Skeletal muscle cell (primary cell): ENCODE data around the gene VAV2.

Experiments
- DNase-seq: peaks from one replicate; pipeline ENCODE4 v3.0.0-alpha.2; 2010; ENCODE audit warnings: low read depth
- H3K4me3 ChIP-seq: 2 replicates; pipeline ENCODE4 v1.5.1; 2011; ENCODE audit warnings: low read depth, mild to moderate bottlenecking, control low read depth, low read length, moderate library complexity

Gene VAV2

GRCh38 chr9:133803028-133803585 is 189.0 kb downstream of the VAV2 start:
- H3K4me3 ChIP-seq, result no peak overlapping the region

GRCh38 chr9:133801739-133802138 is 190.4 kb downstream of the VAV2 start:
- no peak overlapping the region for H3K4me3 ChIP-seq
- no peak for DNase-seq

More at GRCh38 chr9:133803028-133803585, 189.0 kb downstream of the VAV2 start:
- no peak for DNase-seq

- DNase-seq, result no peak
- no peak overlapping the region for H3K4me3 ChIP-seq
Measured at GRCh38 chr9:133800266-133800665, 191.9 kb downstream of the VAV2 start.

GRCh38 chr9:133799716-133800115 is 192.4 kb downstream of the VAV2 start:
- H3K4me3 ChIP-seq, result no peak overlapping the region
- DNase-seq, result no peak

- no peak overlapping the region for H3K4me3 ChIP-seq
- DNase-seq, result no peak
Measured at GRCh38 chr9:133799106-133799505, 193.0 kb downstream of the VAV2 start.

- no peak overlapping the region for H3K4me3 ChIP-seq
- DNase-seq, result no peak
Measured at GRCh38 chr9:133798160-133798559, 194.0 kb downstream of the VAV2 start.

- no peak for DNase-seq
- no peak overlapping the region for H3K4me3 ChIP-seq
Measured at GRCh38 chr9:133797406-133798105, 194.6 kb downstream of the VAV2 start.

- H3K4me3 ChIP-seq, result no peak overlapping the region
- DNase-seq, result no peak
Measured at GRCh38 chr9:133796562-133796961, 195.6 kb downstream of the VAV2 start.

- H3K4me3 ChIP-seq, result no peak overlapping the region
- no peak for DNase-seq
Measured at GRCh38 chr9:133795049-133795448, 197.1 kb downstream of the VAV2 start.

GRCh38 chr9:133794016-133794760 is 197.9 kb downstream of the VAV2 start:
- no peak for DNase-seq

GRCh38 chr9:133793471-133793870 is 198.7 kb downstream of the VAV2 start:
- H3K4me3 ChIP-seq, result no peak overlapping the region
- no peak for DNase-seq

More at GRCh38 chr9:133794016-133794760, 197.9 kb downstream of the VAV2 start:
- H3K4me3 ChIP-seq, result no peak overlapping the region

GRCh38 chr9:133792721-133793470 is 199.2 kb downstream of the VAV2 start:
- DNase-seq, result no peak
- no peak overlapping the region for H3K4me3 ChIP-seq

GRCh38 chr9:133791735-133792649 is 200.1 kb downstream of the VAV2 start:
- no peak overlapping the region for H3K4me3 ChIP-seq
- no peak for DNase-seq

- H3K4me3 ChIP-seq, result no peak overlapping the region
- DNase-seq, result no peak
Measured at GRCh38 chr9:133791069-133791468, 201.1 kb downstream of the VAV2 start.

- no peak for DNase-seq
Measured at GRCh38 chr9:133789778-133790177, 202.3 kb downstream of the VAV2 start.

GRCh38 chr9:133788819-133789717 is 203.1 kb downstream of the VAV2 start:
- no peak overlapping the region for H3K4me3 ChIP-seq
- no peak for DNase-seq

More at GRCh38 chr9:133789778-133790177, 202.3 kb downstream of the VAV2 start:
- H3K4me3 ChIP-seq, result no peak overlapping the region

GRCh38 chr9:133788045-133788818 is 203.9 kb downstream of the VAV2 start:
- DNase-seq, result no peak
- H3K4me3 ChIP-seq, result no peak overlapping the region
